Mesendoderm (in vitro differentiated cells): ENCODE data around the gene CYP26B1.
A peak's percentile ranks its signal among the peaks of the same experiment; 100 is the strongest.

ENCODE experiments used
- DNase-seq: peaks from one replicate; pipeline ENCODE4 v3.0.0; 2013
- H2AK5ac ChIP-seq: 2 replicates; pipeline ENCODE4 v1.6.1; 2013; ENCODE audit warnings: low read length, inconsistent platforms
- H2BK120ac ChIP-seq: 2 replicates; pipeline ENCODE4 v1.6.1; 2013; ENCODE audit warnings: low read depth, mild to moderate bottlenecking, low read length, moderate library complexity, mixed read lengths
- H2BK15ac ChIP-seq: replicated peaks from 2 replicates; pipeline ENCODE4 v1.6.1; 2013; ENCODE audit warnings: low read depth, mild to moderate bottlenecking, moderate library complexity
- H2BK5ac ChIP-seq: 2 replicates; pipeline ENCODE4 v1.6.1; 2013; ENCODE audit warnings: low read length, inconsistent platforms
- H3K18ac ChIP-seq: 2 replicates; pipeline ENCODE4 v1.6.1; 2013; ENCODE audit warnings: mild to moderate bottlenecking, low read length, mixed read lengths
- H3K23ac ChIP-seq: one replicate; pipeline ENCODE4 v1.6.1; 2013; ENCODE audit warnings: low read length
- H3K27ac ChIP-seq: 2 replicates; pipeline ENCODE4 v1.5.1; 2013; ENCODE audit warnings: low read depth, mild to moderate bottlenecking, inconsistent platforms, low read length, moderate library complexity
- H3K27me3 ChIP-seq: 2 replicates; pipeline ENCODE4 v1.6.1; 2013; ENCODE audit warnings: low read length, control low read depth, mild to moderate bottlenecking, inconsistent platforms; ENCODE audit not compliant: insufficient read depth, poor library complexity
- H3K36me3 ChIP-seq: 2 replicates; pipeline ENCODE4 v1.6.1; 2013; ENCODE audit warnings: low read length, inconsistent platforms; ENCODE audit not compliant: control insufficient read depth, insufficient read depth
- H3K4ac ChIP-seq: one replicate; pipeline ENCODE4 v1.6.1; 2013; ENCODE audit warnings: low read depth, mild to moderate bottlenecking, low read length, moderate library complexity
- H3K4me1 ChIP-seq: 2 replicates; pipeline ENCODE4 v1.6.1; 2013; ENCODE audit warnings: low read depth, low read length, inconsistent platforms; ENCODE audit not compliant: control insufficient read depth
- H3K4me2 ChIP-seq: 2 replicates; pipeline ENCODE4 v1.6.1; 2013; ENCODE audit warnings: low read length
- H3K4me3 ChIP-seq: 2 replicates; pipeline ENCODE4 v1.5.1; 2013; ENCODE audit warnings: mild to moderate bottlenecking, low read length
- H3K56ac ChIP-seq: one replicate; pipeline ENCODE4 v1.6.1; 2013; ENCODE audit warnings: low read length
- H3K79me1 ChIP-seq: 2 replicates; pipeline ENCODE4 v1.6.1; 2013; ENCODE audit warnings: low read length, inconsistent platforms
- H3K79me2 ChIP-seq: 2 replicates; pipeline ENCODE4 v1.6.1; 2013; ENCODE audit warnings: mild to moderate bottlenecking, low read length; ENCODE audit not compliant: control insufficient read depth, insufficient read depth
- H3K9ac ChIP-seq: 2 replicates; pipeline ENCODE4 v1.6.1; 2013; ENCODE audit warnings: low read length, inconsistent platforms
- H4K5ac ChIP-seq: one replicate; pipeline ENCODE4 v1.6.1; 2013; ENCODE audit warnings: low read length
- H4K8ac ChIP-seq: one replicate; pipeline ENCODE4 v1.6.1; 2013; ENCODE audit warnings: low read depth, mild to moderate bottlenecking, control low read depth, low read length, moderate library complexity
- whole genome bisulfite sequencing: extraction: QIAGEN DNeasy Blood & Tissue Kit; methylation state at CpG from one replicate; pipeline ENCODE4 v1.1.7; 2013; ENCODE audit warnings: low lambda C conversion rate, missing lambda C conversion rate; ENCODE audit not compliant: insufficient coverage; ENCODE audit errors: extremely low coverage; 5-methylcytosine and 5-hydroxymethylcytosine counted together

CYP26B1 gene

GRCh38 chr2:72111061-72111460, 36.6 kb downstream of the CYP26B1 start:
- H3K4me3 ChIP-seq: no peak overlapping the region
- WGBS: no CpG with 5 or more reads among the region's 3 CpGs
- H2BK120ac ChIP-seq: no peak overlapping the region
- no peaks in the 10 kb centered on the region for H3K4me1 ChIP-seq
- no peaks in the 10 kb centered on the region for H3K79me1 ChIP-seq
- no peak overlapping the region for H3K23ac ChIP-seq
- no peak overlapping the region for H3K27ac ChIP-seq
- no peak overlapping the region for H2BK5ac ChIP-seq
- H3K36me3 ChIP-seq: no peaks in the 10 kb centered on the region
- H2AK5ac ChIP-seq: no peak overlapping the region
- H4K8ac ChIP-seq: no peak overlapping the region
- H3K56ac ChIP-seq: no peak overlapping the region
- no peak for DNase-seq
- no peak overlapping the region for H2BK15ac ChIP-seq
- H3K27me3 ChIP-seq: no peaks in the 10 kb centered on the region
- no peak overlapping the region for H3K4me2 ChIP-seq
- no peak overlapping the region for H3K9ac ChIP-seq
- no peak overlapping the region for H4K5ac ChIP-seq
- no peaks in the 10 kb centered on the region for H3K79me2 ChIP-seq
- H3K4ac ChIP-seq: no peak overlapping the region
- H3K18ac ChIP-seq: no peak overlapping the region

GRCh38 chr2:72109904-72110303, 37.8 kb downstream of the CYP26B1 start:
- no peaks in the 10 kb centered on the region for H3K79me2 ChIP-seq
- H2BK120ac ChIP-seq: no peak overlapping the region
- H3K18ac ChIP-seq: no peak overlapping the region
- H3K4me1 ChIP-seq: no peaks in the 10 kb centered on the region
- H3K36me3 ChIP-seq: no peaks in the 10 kb centered on the region
- no peak overlapping the region for H3K23ac ChIP-seq
- H3K27ac ChIP-seq: no peak overlapping the region
- no peak overlapping the region for H3K4me2 ChIP-seq
- no peak overlapping the region for H4K5ac ChIP-seq
- H3K4me3 ChIP-seq: no peak overlapping the region
- no peak for DNase-seq
- no peak overlapping the region for H3K4ac ChIP-seq
- H2AK5ac ChIP-seq: no peak overlapping the region
- no peak overlapping the region for H2BK15ac ChIP-seq
- no peak overlapping the region for H2BK5ac ChIP-seq
- no peaks in the 10 kb centered on the region for H3K79me1 ChIP-seq
- H3K56ac ChIP-seq: no peak overlapping the region
- no peaks in the 10 kb centered on the region for H3K27me3 ChIP-seq
- no peak overlapping the region for H3K9ac ChIP-seq
- no peak overlapping the region for H4K8ac ChIP-seq
- no CpG with 5 or more reads among the region's 8 CpGs for WGBS

GRCh38 chr2:72109291-72109690, 38.4 kb downstream of the CYP26B1 start:
- Histone ChIP-seq H3K27ac (no peak overlapping the region), H3K79me1 (no peaks in the 10 kb centered on the region), H3K36me3 (no peaks in the 10 kb centered on the region), H2BK5ac (no peak overlapping the region), H4K8ac (no peak overlapping the region), H3K79me2 (no peaks in the 10 kb centered on the region), H3K18ac (no peak overlapping the region), H3K56ac (no peak overlapping the region), H3K27me3 (no peaks in the 10 kb centered on the region), H3K4me1 (no peaks in the 10 kb centered on the region), H3K4me2 (no peak overlapping the region), H3K4me3 (no peak overlapping the region), H2BK120ac (no peak overlapping the region), H4K5ac (no peak overlapping the region), H2AK5ac (no peak overlapping the region), H2BK15ac (no peak overlapping the region), H3K9ac (no peak overlapping the region), H3K23ac (no peak overlapping the region), H3K4ac (no peak overlapping the region)
- DNase-seq: no peak
- no CpG with 5 or more reads among the region's 3 CpGs for WGBS

- Histone ChIP-seq H3K27me3 (no peaks in the 10 kb centered on the region), H3K4ac (no peak overlapping the region), H3K9ac (no peak overlapping the region), H3K4me2 (no peak overlapping the region), H3K27ac (no peak overlapping the region), H4K8ac (no peak overlapping the region), H2BK120ac (no peak overlapping the region), H3K4me3 (no peak overlapping the region), H3K36me3 (no peaks in the 10 kb centered on the region), H2BK5ac (no peak overlapping the region), H3K4me1 (no peaks in the 10 kb centered on the region), H3K79me1 (no peaks in the 10 kb centered on the region), H3K23ac (no peak overlapping the region), H3K56ac (no peak overlapping the region), H3K18ac (no peak overlapping the region), H2BK15ac (no peak overlapping the region), H3K79me2 (no peaks in the 10 kb centered on the region), H2AK5ac (no peak overlapping the region), H4K5ac (no peak overlapping the region)
- DNase-seq: no peak
- no CpG with 5 or more reads among the region's 3 CpGs for WGBS
These were observed 39.5 kb downstream of the CYP26B1 start for GRCh38 chr2:72108121-72108520.

- Histone ChIP-seq H4K8ac (no peak overlapping the region), H2BK15ac (no peak overlapping the region), H3K79me2 (no peaks in the 10 kb centered on the region), H3K27me3 (no peaks in the 10 kb centered on the region), H3K4me1 (no peaks in the 10 kb centered on the region), H3K56ac (no peak overlapping the region), H3K4ac (no peak overlapping the region), H3K9ac (no peak overlapping the region), H2BK120ac (no peak overlapping the region), H2AK5ac (no peak overlapping the region), H3K4me3 (no peak overlapping the region), H4K5ac (no peak overlapping the region), H3K4me2 (no peak overlapping the region), H3K27ac (no peak overlapping the region), H2BK5ac (no peak overlapping the region), H3K79me1 (no peaks in the 10 kb centered on the region), H3K23ac (no peak overlapping the region), H3K18ac (no peak overlapping the region), H3K36me3 (no peaks in the 10 kb centered on the region)
- no CpG with 5 or more reads among the region's 4 CpGs for WGBS
- no peak for DNase-seq
These were observed 40.7 kb downstream of the CYP26B1 start for GRCh38 chr2:72106978-72107377.

GRCh38 chr2:72104821-72105588, 42.7 kb downstream of the CYP26B1 start:
- H3K27me3 ChIP-seq: no peaks in the 10 kb centered on the region
- H3K23ac ChIP-seq: no peak overlapping the region
- H2BK120ac ChIP-seq: no peak overlapping the region
- no peak overlapping the region for H3K4me3 ChIP-seq
- no peak overlapping the region for H3K27ac ChIP-seq
- no peak overlapping the region for H4K5ac ChIP-seq
- no peak overlapping the region for H3K4ac ChIP-seq
- no peak overlapping the region for H3K18ac ChIP-seq
- H2AK5ac ChIP-seq: no peak overlapping the region
- WGBS: no CpG with 5 or more reads among the region's 21 CpGs
- H3K4me1 ChIP-seq: no peaks in the 10 kb centered on the region
- no peak overlapping the region for H3K4me2 ChIP-seq
- H4K8ac ChIP-seq: no peak overlapping the region
- peak; percentile 65 for DNase-seq
- no peaks in the 10 kb centered on the region for H3K36me3 ChIP-seq
- no peaks in the 10 kb centered on the region for H3K79me1 ChIP-seq
- no peak overlapping the region for H2BK15ac ChIP-seq
- no peak overlapping the region for H3K56ac ChIP-seq
- H3K79me2 ChIP-seq: no peaks in the 10 kb centered on the region
- H3K9ac ChIP-seq: no peak overlapping the region
- H2BK5ac ChIP-seq: no peak overlapping the region
